ENCODE data around the gene SLC4A1AP. TPM values are rescaled to one million over a fixed set of nuclear protein-coding genes. Genes with fewer than 3 reads are reported as not detected.

SLC4A1AP gene
- total and polyA plus RNA-seq, 12 donors: 13.0 to 41.1 (median 22.3) TPM

GRCh38 chr2:27652790-27653189 is 10.9 kb upstream of the SLC4A1AP start:
- H3K36me3 ChIP-seq (replicated peaks in 1 of 2): peaks cover 0 to 97% of the 10 kb centered on the region in 2 donors
- no peak overlapping the region for H3K27ac ChIP-seq
- no peak overlapping the region for H3K4me3 ChIP-seq
- no peaks in the 10 kb centered on the region for H3K9me3 ChIP-seq (replicated peaks in 1 of 3)
- intact Hi-C loops (cut with DNase I): no loop called here
- no peaks in the 10 kb centered on the region for H3K27me3 ChIP-seq
- no peak for DNase-seq
- no peaks in the 10 kb centered on the region for H3K4me1 ChIP-seq (replicated peaks in 1 of 2)
- 80 to 86% (median 80%) methylated on average over 1 of the region's 1 CpG for WGBS, 4 donors
- TF ChIP-seq POLR2A (IDR thresholded peaks at IDR 0.05) (no peak), CTCF (IDR thresholded peaks at IDR 0.05) (no peak)

DNA sequence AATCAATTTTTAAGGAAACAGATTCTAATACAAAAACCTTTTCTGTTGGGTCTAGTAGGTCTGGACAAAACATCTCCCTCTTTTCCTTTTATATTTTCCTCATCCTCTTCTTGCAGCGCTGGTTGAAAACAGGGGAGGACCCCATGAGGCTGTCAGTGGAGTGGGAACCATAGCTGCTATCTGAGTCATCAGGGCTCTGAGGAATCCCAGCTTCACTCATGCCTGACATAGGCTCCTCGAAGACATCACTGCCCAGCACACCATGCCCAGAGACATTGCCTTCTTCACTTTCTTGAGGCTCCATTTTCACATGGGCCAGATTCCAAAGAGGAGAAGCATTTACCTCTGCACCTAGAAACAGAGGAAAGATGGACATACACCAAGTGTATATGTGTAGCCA is 10.3 kb upstream of the SLC4A1AP start:
- H3K27me3 ChIP-seq: no peaks in the 10 kb centered on the region
- TF ChIP-seq CTCF (IDR thresholded peaks at IDR 0.05): no peak
- TF ChIP-seq POLR2A (IDR thresholded peaks at IDR 0.05): no peak
- no peak overlapping the region for H3K4me3 ChIP-seq
- peaks cover 0 to 91% of the 10 kb centered on the region in 2 donors for H3K36me3 ChIP-seq (replicated peaks in 1 of 2)
- no peaks in the 10 kb centered on the region for H3K4me1 ChIP-seq (replicated peaks in 1 of 2)
- no peak for DNase-seq
- intact Hi-C loops (cut with DNase I): no loop called here
- no peak overlapping the region for H3K27ac ChIP-seq
- H3K9me3 ChIP-seq (replicated peaks in 1 of 3): no peaks in the 10 kb centered on the region
- WGBS, 4 donors: 89 to 97% (median 92%) methylated on average over 2 of the region's 2 CpGs

DNA sequence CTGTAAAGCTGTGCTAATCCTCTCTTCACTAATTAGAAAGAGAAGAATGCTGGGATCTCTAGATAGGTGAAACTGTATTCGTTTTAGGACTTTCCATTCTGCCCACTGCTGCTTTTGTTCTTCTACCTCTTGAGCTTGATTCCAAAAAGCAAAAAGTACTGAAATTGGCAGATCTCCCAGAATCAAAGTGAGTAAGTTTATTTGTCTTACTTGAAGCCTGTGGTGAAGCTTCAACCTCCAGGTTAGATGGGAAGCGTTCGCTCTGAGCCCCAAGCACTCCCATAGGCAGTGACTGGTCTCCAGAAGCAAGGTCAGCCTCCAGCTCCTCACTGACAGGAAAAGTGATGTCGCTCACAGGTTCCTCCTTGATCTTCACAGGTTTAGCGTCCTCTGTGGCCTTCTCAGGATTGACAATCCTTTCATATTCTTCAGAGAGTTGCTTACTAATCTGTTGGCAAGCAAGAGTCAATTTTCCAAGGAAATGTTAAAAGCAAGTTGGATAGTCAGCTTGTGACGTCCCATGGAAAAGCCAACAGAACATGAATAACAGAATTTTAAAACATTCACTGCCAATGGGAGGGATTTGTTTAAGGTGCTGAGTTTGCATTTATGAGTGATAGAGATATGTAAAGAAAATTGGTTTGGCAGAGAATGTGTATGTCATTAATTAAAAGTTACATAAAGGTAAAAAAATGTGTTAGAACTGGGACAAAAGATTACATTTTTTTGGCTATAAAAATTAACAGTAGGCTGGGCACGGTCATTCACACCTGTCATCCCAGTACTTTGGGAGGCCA is 8.3 kb upstream of the SLC4A1AP start:
- peak in 3 of 7 donors; percentile 13 to 47 (median 45) for DNase-seq
- intact Hi-C loops (cut with DNase I): no loop called here

GRCh38 chr2:27661371-27661770 is 2.3 kb upstream of the SLC4A1AP start:
- H3K4me3 ChIP-seq: no peak overlapping the region
- no peaks in the 10 kb centered on the region for H3K9me3 ChIP-seq (replicated peaks in 1 of 3)
- H3K4me1 ChIP-seq (replicated peaks in 1 of 2): peaks cover 16 to 31% of the 10 kb centered on the region in 2 donors
- H3K36me3 ChIP-seq (replicated peaks in 1 of 2): peaks cover 0 to 41% of the 10 kb centered on the region in 2 donors
- intact Hi-C loops (cut with DNase I): no loop called here
- H3K27ac ChIP-seq: no peak overlapping the region
- DNase-seq: no peak
- 79 to 92% (median 84%) methylated on average over 1 of the region's 1 CpG for WGBS, 4 donors
- TF ChIP-seq POLR2A (IDR thresholded peaks at IDR 0.05): no peak
- TF ChIP-seq CTCF (IDR thresholded peaks at IDR 0.05): no peak
- no peaks in the 10 kb centered on the region for H3K27me3 ChIP-seq

More for the DNA sequence above, 8.3 kb upstream of the SLC4A1AP start:
- no peaks in the 10 kb centered on the region for H3K9me3 ChIP-seq (replicated peaks in 1 of 3)
- 78 to 81% (median 79%) methylated on average over 7 of the region's 7 CpGs for WGBS, 4 donors
- H3K27me3 ChIP-seq: no peaks in the 10 kb centered on the region
- H3K4me1 ChIP-seq (replicated peaks in 1 of 2): no peaks in the 10 kb centered on the region
- H3K27ac ChIP-seq: peak overlapping the region in 1 of 5 donors; percentile 26
- no peak overlapping the region for H3K4me3 ChIP-seq
- no peak for TF ChIP-seq POLR2A (IDR thresholded peaks at IDR 0.05)
- no peak for TF ChIP-seq CTCF (IDR thresholded peaks at IDR 0.05)
- H3K36me3 ChIP-seq (replicated peaks in 1 of 2): peaks cover 0 to 86% of the 10 kb centered on the region in 2 donors

Measured in adrenal gland (tissue), 12 donors.